ENCODE data around the gene AMDHD1.

DNA sequence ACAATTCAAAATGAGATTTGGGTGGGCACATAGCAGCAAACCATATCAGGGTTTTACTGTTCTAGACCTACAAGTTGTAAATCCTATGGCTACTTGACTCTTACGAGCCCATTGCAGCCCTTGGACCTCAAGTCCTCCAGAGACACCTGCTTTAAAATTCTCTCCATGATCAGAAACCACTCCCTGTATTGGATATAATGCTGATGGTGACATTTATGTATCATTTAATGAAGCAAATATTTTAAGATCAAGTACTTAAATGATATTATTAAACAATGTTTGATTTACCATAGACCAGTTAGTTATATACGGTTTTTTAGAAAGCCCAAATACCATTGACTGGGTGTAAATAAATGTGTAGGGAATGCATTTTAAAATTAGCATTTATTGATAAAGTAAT, 24.2 kb downstream of the AMDHD1 start:
- TF ChIP-seq CTCF (IDR thresholded peaks at IDR 0.05 in 8 of 11, conservative IDR thresholded peaks at IDR 0.05 in 3 of 11) (no peak), POLR2A (IDR thresholded peaks at IDR 0.05) (no peak)

Measured in spleen (tissue), 7 donors.